Activated CD4-positive, alpha-beta memory T cell treated with anti-CD3 and anti-CD28 coated beads for 36 hours (primary cell): ENCODE results near the gene FBXL12. TPM values are rescaled to one million over a fixed set of nuclear protein-coding genes. Genes with fewer than 3 reads are reported as not detected.
A peak's percentile ranks its signal among the peaks of the same experiment; 100 is the strongest.
"Not testable (repeated sequence)": the region's sequence is repeated elsewhere in the genome, so short reads cannot be mapped to it uniquely, and the experiment has no call there.

Source experiments
- CTCF ChIA-PET: fragments of 350-600 bp; sonication (Branson Sonifier 250); formaldehyde crosslinking; loops from one replicate; lab custom pipeline; 2021; ENCODE audit warnings: antibody characterized with exemption, inconsistent platforms; lab: Charles Lee
- POLR2A ChIA-PET: fragments of 350-600 bp; sonication (Branson Sonifier 250); formaldehyde crosslinking; loops from one replicate; lab custom pipeline; 2021; ENCODE audit warnings: antibody characterized with exemption; lab: Charles Lee
- DNase-seq: peaks from one replicate; pipeline ENCODE4 v3.0.0-alpha.2; 2020
- H3K27ac Mint-ChIP-seq: one replicate; pipeline ENCODE4 v1.8.0; 2021; ENCODE audit warnings: mixed read lengths
- H3K27me3 Mint-ChIP-seq: one replicate; pipeline ENCODE4 v1.8.0; 2021; ENCODE audit warnings: mixed read lengths
- H3K36me3 Mint-ChIP-seq: one replicate; pipeline ENCODE4 v1.8.0; 2021; ENCODE audit warnings: mixed read lengths
- H3K4me1 Mint-ChIP-seq: one replicate; pipeline ENCODE4 v1.8.0; 2021; ENCODE audit warnings: low read depth, mixed read lengths
- H3K4me3 Mint-ChIP-seq: one replicate; pipeline ENCODE4 v1.8.0; 2021; ENCODE audit warnings: mild to moderate bottlenecking, mixed read lengths
- H3K9me3 Mint-ChIP-seq: one replicate; pipeline ENCODE4 v1.8.0; 2021; ENCODE audit warnings: mixed read lengths
- intact Hi-C: fragments of 100-400 bp; cut with micrococcal nuclease; formaldehyde crosslinking; loops from one replicate; pipeline ENCODE4 v1.15.1; 2023
- total RNA-seq, 2 experiments: library from RNA; stranded (reverse); gene quantifications; one replicate each; pipeline ENCODE4 v1.2.3, GENCODE V29; 2021

The FBXL12 gene
- total RNA-seq, 2 experiments from 2014 or later: 20.7 to 22.0 TPM

DNA sequence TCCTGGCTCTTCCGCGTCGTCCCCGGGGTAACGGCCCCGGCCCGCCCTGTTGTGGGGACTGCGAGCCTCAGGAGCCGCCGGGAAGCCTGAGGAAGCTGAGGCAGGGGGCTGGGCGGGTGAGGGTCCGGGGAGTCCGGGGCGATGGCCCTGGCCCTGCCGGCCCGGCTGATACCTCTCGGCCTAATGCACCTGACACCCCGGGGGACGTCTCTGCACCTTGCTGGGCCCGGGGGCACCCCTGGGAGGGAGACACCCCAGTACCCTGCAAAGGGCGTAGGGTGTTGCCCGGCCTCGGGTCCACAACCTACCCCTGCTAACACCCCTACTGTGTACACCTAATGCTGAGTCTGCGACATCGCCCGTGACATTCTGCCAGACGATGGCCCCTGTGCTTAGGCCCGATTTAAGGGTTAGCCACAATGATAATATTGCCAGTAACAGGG is 16.6 kb upstream of the FBXL12 start:
- peak overlapping the region; percentile 91 for H3K4me3 Mint-ChIP-seq
- peaks cover 12% of the 10 kb centered on the region for H3K36me3 Mint-ChIP-seq
- H3K9me3 Mint-ChIP-seq: no peaks in the 10 kb centered on the region
- intact Hi-C loops: loop anchor here (1.0 to 5.0 kb wide), 4 partner anchors 8 to 77 kb away; partner anchors contain the start of genes FBXL12 and UBL5
- CTCF ChIA-PET: interaction anchor here (0.8 to 1.4 kb wide), 3 partner anchors 23 to 40 kb away, joined by 3 to 5 read pairs (median 4); no protein-coding TSS in a partner anchor
- no peak for DNase-seq
- peaks cover 23% of the 10 kb centered on the region for H3K4me1 Mint-ChIP-seq
- no peak overlapping the region for H3K27ac Mint-ChIP-seq
- H3K27me3 Mint-ChIP-seq: no peaks in the 10 kb centered on the region
- POLR2A ChIA-PET: interaction anchor here (0.5 kb wide), 1 partner anchor 83 kb away, joined by 3 read pairs; no protein-coding TSS in a partner anchor

DNA sequence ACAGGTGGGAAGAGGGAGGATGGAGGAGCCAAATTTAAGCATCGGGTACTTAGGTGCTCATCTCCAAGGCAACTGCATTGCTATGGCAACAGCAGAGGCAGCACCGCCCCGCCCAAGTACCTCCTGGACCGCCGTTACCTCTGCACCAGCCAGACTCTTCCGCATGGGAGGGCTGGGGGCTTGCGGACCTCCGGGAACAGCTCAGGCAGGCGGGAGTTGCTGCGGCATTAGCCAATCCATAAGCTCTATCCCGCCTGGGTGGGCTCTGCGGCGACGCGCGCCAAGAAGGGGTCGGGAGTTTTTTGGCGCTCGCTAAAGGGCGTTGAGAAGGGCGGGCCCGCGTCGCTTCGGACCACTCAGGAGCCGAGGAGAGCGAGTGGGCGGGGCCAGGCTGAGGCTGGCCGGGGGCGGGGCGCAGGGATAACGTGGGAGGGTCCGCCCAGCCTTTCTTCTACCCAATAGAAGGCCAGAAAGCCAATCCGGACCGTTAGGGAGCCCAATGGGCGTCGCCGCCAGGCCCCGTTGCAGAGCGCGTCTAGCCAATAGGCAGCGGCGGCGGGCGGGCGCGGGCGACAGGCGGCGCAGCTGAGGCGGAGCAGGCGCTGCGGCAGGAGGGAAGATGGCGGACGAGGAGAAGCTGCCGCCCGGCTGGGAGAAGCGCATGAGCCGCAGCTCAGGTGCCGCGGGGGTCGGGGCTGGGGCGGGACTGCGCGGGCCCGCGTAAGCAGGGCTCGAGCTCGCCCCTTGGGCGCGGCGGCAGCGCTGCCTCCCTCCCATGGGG is 16.0 kb upstream of the FBXL12 start, which contains the start of gene PIN1:
TSS of gene PIN1 (plus strand) at position 593 of the 781 bp plus-strand sequence. CDS start at position 620, 27 bp downstream.
- intact Hi-C loops: loop anchor here (1.0 to 5.0 kb wide), 4 partner anchors 8 to 77 kb away; partner anchors contain the start of genes FBXL12 and UBL5
- peaks cover 10% of the 10 kb centered on the region for H3K36me3 Mint-ChIP-seq
- POLR2A ChIA-PET: interaction anchor here (0.5 to 1.0 kb wide), 2 partner anchors 10 to 82 kb away, joined by 3 read pairs; no protein-coding TSS in a partner anchor
- no peaks in the 10 kb centered on the region for H3K9me3 Mint-ChIP-seq
- no peaks in the 10 kb centered on the region for H3K27me3 Mint-ChIP-seq
- H3K27ac Mint-ChIP-seq: peak within 1 kb of the TSS; percentile 78
- peak; percentile 100 for DNase-seq
- peaks cover 23% of the 10 kb centered on the region for H3K4me1 Mint-ChIP-seq
- peak within 1 kb of the TSS; percentile 91 for H3K4me3 Mint-ChIP-seq
- CTCF ChIA-PET: interaction anchor here (0.6 to 1.4 kb wide), 4 partner anchors 23 to 39 kb away, joined by 3 to 5 read pairs (median 4); no protein-coding TSS in a partner anchor

DNA sequence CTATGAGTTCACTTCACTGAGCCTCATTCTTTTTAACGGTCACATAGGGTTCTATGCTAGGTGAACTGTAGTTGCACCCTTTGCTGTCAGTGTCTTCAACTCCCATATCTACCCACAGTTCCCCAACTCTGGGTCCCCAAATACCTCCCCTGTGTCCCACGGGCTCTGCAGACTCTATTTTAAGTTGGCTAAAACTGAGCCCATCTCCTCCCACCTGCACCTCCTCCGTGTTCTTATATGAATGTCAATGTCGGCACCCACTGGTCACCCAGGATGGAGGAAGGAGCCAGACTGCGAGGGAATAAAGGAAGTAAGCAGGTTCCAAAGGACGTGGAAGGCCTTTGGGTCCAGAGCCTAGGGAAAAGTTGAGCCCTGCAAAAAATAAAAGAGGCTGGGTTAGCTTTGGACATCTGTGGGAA is 15.4 kb upstream of the FBXL12 start:
- CTCF ChIA-PET: interaction anchor here (0.6 to 1.4 kb wide), 3 partner anchors 23 to 39 kb away, joined by 3 to 5 read pairs (median 4); no protein-coding TSS in a partner anchor
- H3K27ac Mint-ChIP-seq: peak overlapping the region; percentile 78
- H3K4me3 Mint-ChIP-seq: peak overlapping the region; percentile 91
- no peaks in the 10 kb centered on the region for H3K27me3 Mint-ChIP-seq
- H3K36me3 Mint-ChIP-seq: peaks cover 12% of the 10 kb centered on the region
- DNase-seq: no peak
- H3K4me1 Mint-ChIP-seq: peaks cover 25% of the 10 kb centered on the region
- POLR2A ChIA-PET: interaction anchor here (1.0 kb wide), 1 partner anchor 9 kb away, joined by 3 read pairs; no protein-coding TSS in a partner anchor
- intact Hi-C loops: loop anchor here (2.0 kb wide), 1 partner anchor 24 kb away; no protein-coding TSS in a partner anchor
- H3K9me3 Mint-ChIP-seq: no peaks in the 10 kb centered on the region

DNA sequence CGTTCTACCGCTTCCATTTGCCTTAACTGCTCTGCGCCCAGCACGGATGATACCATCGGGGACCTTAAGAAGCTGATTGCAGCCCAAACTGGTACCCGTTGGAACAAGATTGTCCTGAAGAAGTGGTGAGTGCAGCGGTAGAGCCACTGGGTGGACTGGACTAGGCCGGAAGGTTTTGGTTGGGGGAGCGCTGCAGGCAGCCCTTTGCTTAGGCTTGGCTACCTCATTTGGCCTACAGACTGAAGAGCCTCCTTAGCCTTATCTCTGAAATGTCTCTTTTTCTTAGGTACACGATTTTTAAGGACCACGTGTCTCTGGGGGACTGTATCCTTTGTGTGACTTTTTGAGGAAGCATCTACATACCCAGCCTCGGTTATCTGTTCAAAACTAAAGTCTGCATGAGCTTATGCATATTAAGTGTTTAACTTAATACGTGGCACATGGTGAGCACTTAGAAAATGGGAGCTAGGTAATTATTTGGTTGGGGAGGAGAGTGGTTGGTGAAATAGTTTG is 9.7 kb upstream of the FBXL12 start:
- Mint-ChIP-seq H3K36me3 (peaks cover 9% of the 10 kb centered on the region), H3K4me3 (peak overlapping the region; percentile 100), H3K27ac (peak overlapping the region; percentile 46), H3K4me1 (peaks cover 20% of the 10 kb centered on the region), H3K9me3 (no peaks in the 10 kb centered on the region), H3K27me3 (no peaks in the 10 kb centered on the region)
- no peak for DNase-seq
- CTCF ChIA-PET: interaction anchor here (1.4 kb wide), 1 partner anchor 8 kb away, joined by 6 read pairs; no protein-coding TSS in a partner anchor
- POLR2A ChIA-PET: no interaction called here
- intact Hi-C loops: no loop called here

DNA sequence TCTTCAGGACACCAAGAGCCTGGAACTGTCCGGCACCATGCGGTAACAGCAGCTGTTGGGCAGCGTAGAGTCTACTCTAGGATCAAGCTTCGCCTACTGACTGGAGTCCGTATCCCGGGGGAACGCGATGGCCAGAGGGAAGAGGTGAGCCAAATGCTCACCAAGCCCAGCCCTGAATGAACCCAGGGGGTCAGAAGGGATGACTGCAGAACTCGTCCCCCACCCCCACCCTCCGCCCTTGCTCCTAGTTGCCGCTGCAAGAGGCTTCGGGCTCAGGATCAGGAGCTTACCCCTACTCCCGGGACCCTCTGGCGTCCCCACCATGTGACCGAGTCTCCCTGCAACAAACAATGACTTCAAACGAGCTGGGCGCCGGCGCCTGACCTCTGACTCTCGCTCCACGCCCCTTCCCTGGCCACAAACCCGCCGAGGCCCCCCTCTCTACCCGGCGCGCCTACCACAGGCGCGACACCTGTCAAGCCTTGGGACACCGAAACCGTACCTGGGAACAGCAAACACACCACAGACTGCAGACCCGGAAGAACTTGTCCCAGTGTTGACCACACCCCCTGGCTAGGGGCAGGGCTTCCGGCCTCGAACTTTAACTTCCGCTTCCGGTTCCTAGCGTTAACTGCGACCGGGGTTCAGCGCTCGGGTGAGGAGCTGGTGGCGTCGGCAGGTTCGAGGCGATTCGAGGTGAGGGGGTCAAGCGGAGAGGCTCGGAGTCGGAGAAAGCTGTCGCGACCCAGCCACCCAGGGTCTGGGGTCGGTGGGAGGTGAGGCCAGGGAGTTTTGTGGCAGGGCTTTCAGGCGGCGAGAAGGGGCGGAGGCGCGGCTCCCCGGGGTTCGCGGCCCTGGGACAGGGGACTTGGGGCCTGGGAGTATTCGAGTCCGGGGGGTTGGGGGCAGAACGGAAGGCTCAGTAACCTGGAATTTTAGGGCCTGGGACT is 8.7 kb upstream of the FBXL12 start, which contains the start of gene UBL5:
TSS of gene UBL5 (plus strand) at position 630 of the 950 bp plus-strand sequence. CDS start 420 bp downstream, outside the sequence.
- Mint-ChIP-seq H3K4me3 (peak within 1 kb of the TSS; percentile 100), H3K9me3 (no peaks in the 10 kb centered on the region), H3K4me1 (peaks cover 20% of the 10 kb centered on the region), H3K27ac (peak within 1 kb of the TSS; percentile 75), H3K36me3 (peaks cover 9% of the 10 kb centered on the region), H3K27me3 (no peaks in the 10 kb centered on the region)
- peak; percentile 94 for DNase-seq
- intact Hi-C loops: loop anchor here (1.0 kb wide), 2 partner anchors 8 kb away; partner anchors contain the start of genes FBXL12 and PIN1
- CTCF ChIA-PET: interaction anchor here (1.4 kb wide), 1 partner anchor 9 kb away, joined by 6 read pairs; no protein-coding TSS in a partner anchor
- POLR2A ChIA-PET: interaction anchor here (0.6 to 1.6 kb wide), 3 partner anchors 9 to 51 kb away, joined by 3 to 8 read pairs (median 3); partner anchors contain the start of gene FBXL12

DNA sequence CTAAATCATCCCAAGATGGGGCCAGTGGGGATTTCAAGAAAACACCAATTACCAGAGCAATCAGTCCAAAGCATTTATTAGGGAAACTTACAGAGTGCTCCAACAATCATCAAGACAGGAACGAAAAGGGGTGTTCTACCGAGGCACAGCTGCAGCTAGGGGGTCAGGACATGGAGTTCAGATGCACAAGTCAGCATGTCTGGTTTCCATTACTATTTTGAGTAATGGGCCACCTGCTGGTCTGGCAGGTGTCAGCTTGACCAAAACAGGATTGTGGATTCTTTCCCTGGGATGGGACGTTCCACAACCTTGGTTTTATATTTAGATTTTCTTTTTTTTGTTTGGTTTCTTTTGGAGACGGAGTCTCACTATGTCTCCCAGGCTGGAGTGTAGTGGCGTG is 4.9 kb upstream of the FBXL12 start:
- intact Hi-C loops: no loop called here
- no peaks in the 10 kb centered on the region for H3K9me3 Mint-ChIP-seq
- H3K27ac Mint-ChIP-seq: no peak overlapping the region
- POLR2A ChIA-PET: no interaction called here
- H3K36me3 Mint-ChIP-seq: peaks cover 2% of the 10 kb centered on the region
- peaks cover 21% of the 10 kb centered on the region for H3K4me1 Mint-ChIP-seq
- CTCF ChIA-PET: no interaction called here
- H3K27me3 Mint-ChIP-seq: no peaks in the 10 kb centered on the region
- DNase-seq: no peak
- no peak overlapping the region for H3K4me3 Mint-ChIP-seq

DNA sequence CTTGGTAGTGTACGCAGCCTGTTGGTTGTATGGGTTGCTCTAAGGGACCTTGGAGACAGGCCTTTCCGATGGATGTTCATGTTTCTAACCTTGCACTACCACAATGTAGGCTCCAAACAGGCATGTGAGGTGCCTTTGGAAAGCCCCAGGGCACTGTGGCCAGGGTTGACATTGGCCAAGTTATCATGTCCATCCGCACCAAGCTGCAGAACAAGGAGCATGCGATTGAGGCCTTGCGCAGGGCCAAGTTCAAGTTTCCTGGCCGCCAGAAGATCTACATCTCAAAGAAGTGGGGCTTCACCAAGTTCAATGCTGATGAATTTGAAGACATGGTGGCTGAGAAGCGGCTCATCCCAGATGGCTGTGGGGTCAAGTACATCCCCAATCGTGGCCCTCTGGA is 1.2 kb upstream of the FBXL12 start:
- Mint-ChIP-seq H3K4me1 (peaks cover 25% of the 10 kb centered on the region), H3K36me3 (peaks cover 15% of the 10 kb centered on the region), H3K27ac (peak overlapping the region; percentile 91)
- POLR2A ChIA-PET, CTCF ChIA-PET, H3K9me3 Mint-ChIP-seq, intact Hi-C loops, DNase-seq, H3K27me3 Mint-ChIP-seq, H3K4me3 Mint-ChIP-seq: not testable (repeated sequence)

DNA sequence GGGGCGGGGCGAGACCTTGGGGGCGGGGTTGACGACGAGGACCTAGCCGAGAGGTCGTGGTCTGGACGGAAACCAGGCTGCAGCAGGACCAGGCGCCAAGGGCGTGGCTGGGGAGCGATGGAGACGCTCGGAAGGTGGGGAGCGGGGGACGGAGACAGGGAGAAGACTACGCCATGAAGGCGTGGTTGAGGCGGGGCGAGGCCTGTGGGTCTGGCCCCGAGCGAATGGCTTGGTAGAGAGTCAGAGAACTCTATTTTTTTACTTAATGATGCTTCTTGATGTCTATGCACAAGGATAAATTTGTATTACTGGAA is 674 bp upstream of the FBXL12 start:
- POLR2A ChIA-PET: interaction anchor here (0.6 to 1.0 kb wide), 2 partner anchors 8 to 26 kb away, joined by 6 to 8 read pairs; partner anchors contain the start of gene UBL5
- intact Hi-C loops: loop anchor here (1.0 to 2.0 kb wide), 5 partner anchors 8 to 51 kb away; partner anchors contain the start of genes PIN1, UBL5 and ZNF846
- CTCF ChIA-PET: no interaction called here

DNA sequence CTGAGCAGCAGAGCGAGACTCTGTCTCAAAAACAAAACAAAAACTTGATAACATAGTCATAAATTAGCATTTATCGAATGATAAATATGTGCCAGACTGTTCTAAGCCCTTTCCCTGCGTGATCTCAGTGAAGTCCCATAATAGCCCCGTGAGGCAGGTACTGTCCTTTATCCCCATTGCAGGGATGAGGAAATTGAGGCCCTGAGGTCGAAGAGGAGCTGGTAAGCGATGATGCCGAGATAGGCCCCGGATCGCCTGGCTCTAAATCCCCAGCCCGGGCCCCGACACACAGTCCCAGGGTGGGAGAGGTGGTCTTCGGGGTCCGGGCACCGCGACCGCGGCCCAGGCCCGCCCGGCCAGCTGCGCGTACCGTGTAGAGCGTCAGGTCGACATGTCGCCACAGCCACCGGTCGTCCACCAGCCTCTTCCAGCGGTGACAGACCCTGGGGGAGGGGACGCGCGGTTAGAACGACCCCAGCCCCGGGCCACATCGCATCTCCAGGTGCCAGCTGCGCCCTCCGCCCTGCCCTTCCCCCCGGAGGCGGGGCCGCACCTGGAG is 625 bp downstream of the FBXL12 start:
- CTCF ChIA-PET: interaction anchor here (0.7 to 1.0 kb wide), 2 partner anchors 9 to 24 kb away, joined by 3 read pairs; no protein-coding TSS in a partner anchor
- Mint-ChIP-seq H3K36me3 (peaks cover 25% of the 10 kb centered on the region), H3K27me3 (no peaks in the 10 kb centered on the region), H3K4me1 (peaks cover 30% of the 10 kb centered on the region), H3K27ac (peak overlapping the region; percentile 91), H3K9me3 (peaks cover 11% of the 10 kb centered on the region), H3K4me3 (peak overlapping the region; percentile 88)
- intact Hi-C loops: loop anchor here (2.0 kb wide), 1 partner anchor 49 kb away; the partner anchor contains the start of gene ZNF846
- DNase-seq: no peak
- POLR2A ChIA-PET: interaction anchor here (1.0 kb wide), 1 partner anchor 9 kb away, joined by 8 read pairs; the partner anchor contains the start of gene UBL5

More for the DNA sequence above, 674 bp upstream of the FBXL12 start:
- Mint-ChIP-seq H3K9me3 (peaks cover 11% of the 10 kb centered on the region), H3K27me3 (no peaks in the 10 kb centered on the region), H3K4me3 (peak overlapping the region; percentile 88), H3K36me3 (peaks cover 20% of the 10 kb centered on the region), H3K4me1 (peaks cover 28% of the 10 kb centered on the region), H3K27ac (peak overlapping the region; percentile 91)
- no peak for DNase-seq

DNA sequence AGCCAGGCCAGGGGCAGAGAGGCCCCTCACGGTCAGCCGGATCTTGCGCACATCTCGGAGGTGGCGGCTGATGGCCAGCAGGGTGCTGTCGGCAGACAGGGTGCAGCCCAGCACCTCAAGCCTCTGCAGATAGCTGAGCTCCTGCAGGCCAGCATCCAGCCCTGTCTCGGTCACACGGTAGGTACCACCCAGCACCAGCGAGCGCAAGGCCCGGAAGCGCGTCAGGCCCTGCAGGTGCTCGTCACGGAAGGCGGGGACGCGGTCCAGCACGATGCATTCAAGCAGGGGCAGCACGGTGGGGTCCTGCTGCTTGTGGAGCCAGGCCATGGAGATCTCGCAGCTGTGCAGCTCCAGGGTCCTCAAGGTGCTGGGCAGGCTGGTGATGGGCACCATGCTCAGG is 7.7 kb downstream of the FBXL12 start:
- ChIA-PET POLR2A (no interaction called here), CTCF (no interaction called here)
- peaks cover 28% of the 10 kb centered on the region for H3K36me3 Mint-ChIP-seq
- DNase-seq: no peak
- no peak overlapping the region for H3K4me3 Mint-ChIP-seq
- H3K4me1 Mint-ChIP-seq: peaks cover 21% of the 10 kb centered on the region
- no peaks in the 10 kb centered on the region for H3K27me3 Mint-ChIP-seq
- peaks cover 8% of the 10 kb centered on the region for H3K9me3 Mint-ChIP-seq
- no peak overlapping the region for H3K27ac Mint-ChIP-seq
- intact Hi-C loops: no loop called here
